Neural cell (in vitro differentiated cells): Measurements from ENCODE around the gene GFRA1. TPM values are rescaled to one million over a fixed set of nuclear protein-coding genes. Genes with fewer than 3 reads are reported as not detected.

Experiments used
- H2AFZ ChIP-seq: fragments of 200-600, 300-800 bp; sonication (generic), shearing (Covaris generic); 2 replicates; pipeline ENCODE4 v1.6.0; 2014; ENCODE audit warnings: low read depth, mild to moderate bottlenecking, antibody characterized with exemption, low read length, moderate library complexity
- H3F3A ChIP-seq: fragments of 200-600 bp; shearing (Covaris generic); 2 replicates; pipeline ENCODE4 v1.6.1; 2016; ENCODE audit warnings: mild to moderate bottlenecking, moderate library complexity, mixed read lengths, antibody characterized with exemption, low read length; ENCODE audit not compliant: insufficient read depth, poor library complexity, severe bottlenecking
- H3K27ac ChIP-seq: fragments of 200-600, 300-800 bp; sonication (generic), shearing (Covaris generic); 2 replicates; pipeline ENCODE4 v1.5.1; 2014; ENCODE audit warnings: mild to moderate bottlenecking, low read length, moderate library complexity
- H3K27me3 ChIP-seq: fragments of 300-800, 200-600 bp; sonication (generic), shearing (Covaris generic); 2 replicates; pipeline ENCODE4 v1.6.0; 2014; ENCODE audit warnings: mild to moderate bottlenecking, low read depth, low read length, moderate library complexity; ENCODE audit not compliant: insufficient read depth
- H3K36me3 ChIP-seq: fragments of 300-800, 200-600 bp; sonication (generic), shearing (Covaris generic); 2 replicates; pipeline ENCODE4 v1.5.1; 2014; ENCODE audit warnings: mild to moderate bottlenecking, antibody characterized with exemption, low read length, moderate library complexity; ENCODE audit not compliant: insufficient read depth
- H3K4me2 ChIP-seq: fragments of 300-800, 200-600 bp; sonication (generic), shearing (Covaris generic); 2 replicates; pipeline ENCODE4 v1.6.0; 2014; ENCODE audit warnings: mild to moderate bottlenecking, low read length
- H3K4me3 ChIP-seq: fragments of 300-800, 200-600 bp; sonication (generic), shearing (Covaris generic); 2 replicates; pipeline ENCODE4 v1.5.1; 2014; ENCODE audit warnings: mild to moderate bottlenecking, low read length, moderate library complexity
- H3K79me2 ChIP-seq: fragments of 200-600 bp; shearing (Covaris generic); replicated peaks from 2 replicates; pipeline ENCODE4 v1.6.0; 2014; ENCODE audit warnings: mild to moderate bottlenecking, low read length, moderate library complexity; ENCODE audit not compliant: insufficient read depth
- H3K9ac ChIP-seq: fragments of 300-800, 200-600 bp; sonication (generic), shearing (Covaris generic); 2 replicates; pipeline ENCODE4 v1.6.1; 2016; ENCODE audit warnings: mild to moderate bottlenecking, low read length, mixed read lengths
- H3K9me2 ChIP-seq: fragments of 200-600 bp; shearing (Covaris generic); 2 replicates; pipeline ENCODE4 v1.6.1; 2016; ENCODE audit warnings: mild to moderate bottlenecking, low read length, mixed read lengths; ENCODE audit not compliant: insufficient read depth
- H3K9me3 ChIP-seq: fragments of 200-600, 300-800 bp; sonication (generic), shearing (Covaris generic); 2 replicates; pipeline ENCODE4 v1.6.1; 2016; ENCODE audit warnings: mild to moderate bottlenecking, mixed run types, low read length, moderate library complexity, mixed read lengths
- H4K20me1 ChIP-seq: fragments of 200-600 bp; shearing (Covaris generic); 2 replicates; pipeline ENCODE4 v1.6.1; 2016; ENCODE audit warnings: mild to moderate bottlenecking, mixed run types; ENCODE audit not compliant: insufficient read depth
- CTCF ChIP-seq: fragments of 450-650 bp; IDR thresholded peaks from 2 replicates; pipeline ENCODE4 v1.5.1; 2014; ENCODE audit warnings: antibody characterized with exemption, mild to moderate bottlenecking, moderate library complexity; ENCODE audit not compliant: poor library complexity, severe bottlenecking
- EP300 ChIP-seq: fragments of 450-650 bp; conservative IDR thresholded peaks from 2 replicates; pipeline ENCODE4 v1.6.1; 2014; ENCODE audit warnings: antibody characterized with exemption, mild to moderate bottlenecking, moderate library complexity; ENCODE audit not compliant: poor library complexity, severe bottlenecking
- EZH2 ChIP-seq: fragments of 200-600, 300-800 bp; shearing (Covaris generic), sonication (generic); IDR thresholded peaks from 2 replicates; pipeline ENCODE4 v1.6.1; 2014; ENCODE audit warnings: antibody characterized with exemption, low read length, borderline replicate concordance, mild to moderate bottlenecking; ENCODE audit not compliant: insufficient read depth, poor library complexity, severe bottlenecking
- MXI1 ChIP-seq: fragments of 450-650 bp; conservative IDR thresholded peaks from 2 replicates; pipeline ENCODE4 v1.6.1; 2014; ENCODE audit warnings: antibody characterized with exemption, mild to moderate bottlenecking; ENCODE audit not compliant: poor library complexity, severe bottlenecking
- POLR2AphosphoS5 ChIP-seq: IDR thresholded peaks from 2 replicates; pipeline ENCODE4 v1.6.1; 2012
- RAD21 ChIP-seq: fragments of 450-650 bp; conservative IDR thresholded peaks from 2 replicates; pipeline ENCODE4 v1.6.1; 2014; ENCODE audit warnings: antibody characterized with exemption, mild to moderate bottlenecking, moderate library complexity
- REST ChIP-seq: IDR thresholded peaks from 2 replicates; pipeline ENCODE4 v1.6.1; 2012; ENCODE audit warnings: borderline replicate concordance
- SMC3 ChIP-seq: fragments of 450-650 bp; conservative IDR thresholded peaks from 2 replicates; pipeline ENCODE4 v1.6.1; 2014; ENCODE audit warnings: antibody characterized with exemption, mild to moderate bottlenecking, moderate library complexity; ENCODE audit not compliant: poor library complexity
- TAF1 ChIP-seq: IDR thresholded peaks from 2 replicates; pipeline ENCODE4 v1.6.1; 2012; ENCODE audit warnings: low read depth
- polyA plus RNA-seq: library from polyadenylated mRNA; depleted of rRNA; stranded (reverse); fragments of >200 nt; gene quantifications from 2 replicates; pipeline ENCODE4 v1.2.3, GENCODE V29; 2014

The GFRA1 gene
- polyA plus RNA-seq, 1 donor from 2014 or later = 2.3 TPM

GRCh38 chr10:116253716-116254115 is 19.3 kb downstream of the GFRA1 start:
- Histone ChIP-seq H3K9ac (no peak overlapping the region), H3K27ac (no peak overlapping the region), H3K9me3 (no peaks in the 10 kb centered on the region), H2AFZ (no peak overlapping the region), H3K79me2 (no peaks in the 10 kb centered on the region), H3K27me3 (no peaks in the 10 kb centered on the region), H3K36me3 (no peaks in the 10 kb centered on the region), H3F3A (no peaks in the 10 kb centered on the region), H3K4me2 (no peak overlapping the region), H4K20me1 (no peaks in the 10 kb centered on the region), H3K9me2 (no peaks in the 10 kb centered on the region), H3K4me3 (no peak overlapping the region)
- TF ChIP-seq POLR2AphosphoS5 (no peak), TAF1 (no peak), RAD21 (no peak), MXI1 (no peak), CTCF (no peak), SMC3 (no peak), EP300 (no peak), EZH2 (no peak), REST (no peak)

- no peak overlapping the region for H3K4me2 ChIP-seq
- TF ChIP-seq POLR2AphosphoS5 (no peak), EP300 (no peak), TAF1 (no peak), REST (no peak), SMC3 (no peak), MXI1 (no peak), RAD21 (no peak), EZH2 (no peak), CTCF (no peak)
- H3K9ac ChIP-seq = no peak overlapping the region
- H3K9me3 ChIP-seq = no peaks in the 10 kb centered on the region
- H3K79me2 ChIP-seq = no peaks in the 10 kb centered on the region
- H3K27me3 ChIP-seq = no peaks in the 10 kb centered on the region
- no peaks in the 10 kb centered on the region for H3K36me3 ChIP-seq
- H4K20me1 ChIP-seq = no peaks in the 10 kb centered on the region
- H2AFZ ChIP-seq = no peak overlapping the region
- no peaks in the 10 kb centered on the region for H3K9me2 ChIP-seq
- no peak overlapping the region for H3K27ac ChIP-seq
- H3K4me3 ChIP-seq = no peak overlapping the region
- H3F3A ChIP-seq = no peaks in the 10 kb centered on the region
Observed at GRCh38 chr10:116251602-116252395, 21.2 kb downstream of the GFRA1 start.
